GM23338 (cell line): Measurements from ENCODE around the gene COL9A3. TPM values are rescaled to one million over a fixed set of nuclear protein-coding genes. Genes with fewer than 3 reads are reported as not detected.

Source experiments
- ATAC-seq: fragments of 200-7000 bp; cut with Tn5 transposase; 3 replicates; pipeline ENCODE4 v1.9.1; 2020
- DNase-seq: peaks from one replicate; pipeline ENCODE4 v3.0.0-alpha.2; 2015; ENCODE audit warnings: low spot score
- H2AFZ ChIP-seq: fragments of 200-600 bp; sonication (generic); 2 replicates; pipeline ENCODE4 v1.8.0; 2016; ENCODE audit warnings: antibody characterized with exemption, mild to moderate bottlenecking, moderate library complexity
- H3F3A ChIP-seq: fragments of 200-600 bp; sonication (generic); replicated peaks from 2 replicates; pipeline ENCODE4 v1.8.0; 2017; ENCODE audit warnings: antibody characterized with exemption, mixed run types, low read depth
- H3K27ac ChIP-seq: fragments of 200-600 bp; sonication (generic); 2 replicates; pipeline ENCODE4 v1.6.1; 2016; ENCODE audit warnings: low read depth
- H3K27me3 ChIP-seq: fragments of 200-600 bp; sonication (generic); 2 replicates; pipeline ENCODE4 v1.8.0; 2016; ENCODE audit warnings: mild to moderate bottlenecking, mixed run types, moderate library complexity; ENCODE audit not compliant: insufficient read depth
- H3K36me3 ChIP-seq: fragments of 200-600 bp; sonication (generic); 2 replicates; pipeline ENCODE4 v1.8.0; 2016; ENCODE audit warnings: mild to moderate bottlenecking; ENCODE audit not compliant: insufficient read depth
- H3K4me1 ChIP-seq: fragments of 200-600 bp; sonication (generic); 2 replicates; pipeline ENCODE4 v1.8.0; 2016; ENCODE audit warnings: mild to moderate bottlenecking, moderate library complexity; ENCODE audit not compliant: insufficient read depth
- H3K4me2 ChIP-seq: fragments of 200-600 bp; sonication (generic); 2 replicates; pipeline ENCODE4 v1.7.1; 2017; ENCODE audit warnings: mixed run types
- H3K4me3 ChIP-seq: fragments of 200-600 bp; sonication (generic); 2 replicates; pipeline ENCODE4 v1.6.1; 2016; ENCODE audit warnings: mixed run types
- H3K79me2 ChIP-seq: fragments of 200-600 bp; sonication (generic); replicated peaks from 2 replicates; pipeline ENCODE4 v1.8.0; 2017; ENCODE audit warnings: mild to moderate bottlenecking; ENCODE audit not compliant: insufficient read depth
- H3K9me2 ChIP-seq: fragments of 200-600 bp; sonication (generic); 2 replicates; pipeline ENCODE4 v1.8.0; 2017; ENCODE audit not compliant: insufficient read depth
- H4K20me1 ChIP-seq: fragments of 200-600 bp; sonication (generic); replicated peaks from 2 replicates; pipeline ENCODE4 v1.8.0; 2017; ENCODE audit warnings: mild to moderate bottlenecking; ENCODE audit not compliant: insufficient read depth
- H3K27ac Mint-ChIP-seq: 2 replicates; pipeline ENCODE4 v1.8.0; 2020; ENCODE audit warnings: inconsistent platforms, mild to moderate bottlenecking, moderate library complexity, mixed read lengths
- H3K27me3 Mint-ChIP-seq: 3 replicates; pipeline ENCODE4 v1.8.0; 2022; ENCODE audit warnings: low read depth, mild to moderate bottlenecking, moderate library complexity, mixed read lengths, inconsistent platforms; ENCODE audit not compliant: insufficient read depth, poor library complexity
- H3K36me3 Mint-ChIP-seq: 3 replicates; pipeline ENCODE4 v1.8.0; 2021; ENCODE audit warnings: low read depth, mild to moderate bottlenecking, inconsistent platforms, moderate library complexity, mixed read lengths
- H3K4me1 Mint-ChIP-seq: 3 replicates; pipeline ENCODE4 v1.8.0; 2020; ENCODE audit warnings: mild to moderate bottlenecking, inconsistent platforms, mixed read lengths
- H3K4me3 Mint-ChIP-seq: 3 replicates; pipeline ENCODE4 v1.8.0; 2021; ENCODE audit warnings: moderate library complexity, mild to moderate bottlenecking, inconsistent platforms, mixed read lengths
- H3K9me3 Mint-ChIP-seq: 3 replicates; pipeline ENCODE4 v1.8.0; 2020; ENCODE audit warnings: moderate library complexity, mild to moderate bottlenecking, inconsistent platforms, mixed read lengths
- CREB1 ChIP-seq: fragments of 250-450 bp; sonication (Bioruptor Pico); IDR thresholded peaks from 2 replicates; pipeline ENCODE4 v1.5.0; 2020; ENCODE audit warnings: low read depth, mild to moderate bottlenecking, moderate library complexity
- ETS1 ChIP-seq: IDR thresholded peaks from 2 replicates; pipeline ENCODE4 v1.6.1; 2016; ENCODE audit warnings: antibody characterized with exemption
- EZH2 ChIP-seq: fragments of 200-600 bp; sonication (generic); IDR thresholded peaks from one replicate; pipeline ENCODE4 v1.8.0; 2017; ENCODE audit warnings: antibody characterized with exemption, mild to moderate bottlenecking, low read depth; ENCODE audit not compliant: unreplicated experiment
- EZH2phosphoT487 ChIP-seq: fragments of 200-600 bp; sonication (generic); IDR thresholded peaks from one replicate; pipeline ENCODE4 v1.8.1; 2018; ENCODE audit warnings: antibody characterized with exemption; ENCODE audit not compliant: unreplicated experiment
- JUNB ChIP-seq: IDR thresholded peaks from one replicate; pipeline ENCODE4 v1.6.1; 2016; ENCODE audit warnings: antibody characterized with exemption; ENCODE audit not compliant: unreplicated experiment
- NANOG ChIP-seq: IDR thresholded peaks from 2 replicates; pipeline ENCODE4 v1.6.1; 2016; ENCODE audit warnings: antibody characterized with exemption, borderline replicate concordance
- POLR2AphosphoS5 ChIP-seq: IDR thresholded peaks from 2 replicates; pipeline ENCODE4 v1.6.1; 2016; ENCODE audit warnings: antibody characterized with exemption, low read depth
- STAT1 ChIP-seq: IDR thresholded peaks from one replicate; pipeline ENCODE4 v1.6.1; 2016; ENCODE audit warnings: antibody characterized with exemption; ENCODE audit not compliant: unreplicated experiment
- ZNF114 ChIP-seq: fragments of 250-450 bp; sonication (Bioruptor Pico); IDR thresholded peaks from 2 replicates; pipeline ENCODE4 v1.5.0; 2020; ENCODE audit warnings: mild to moderate bottlenecking, moderate library complexity
- ZNF331 ChIP-seq: fragments of 250-450 bp; sonication (Bioruptor Pico); IDR thresholded peaks from 2 replicates; pipeline ENCODE4 v1.5.0; 2020; ENCODE audit warnings: low read depth, mild to moderate bottlenecking, moderate library complexity
- polyA plus RNA-seq: library from polyadenylated mRNA; unstranded; fragments of >200 nt; fragmentation: Nextera tagmentation; extraction: Ambion mirVana; gene quantifications from 2 replicates; pipeline ENCODE4 v1.2.1, GENCODE V29; 2016
- total RNA-seq: library from RNA; depleted of rRNA; stranded (reverse); fragments of >200 nt; shearing (Covaris generic); gene quantifications from 2 replicates; pipeline ENCODE4 v1.2.3, GENCODE V29; 2014
- TF ChIP-seq, protein P1 (sequence below), 2 experiments: fragments of 200-600 bp in 1 of 2; sonication (generic) in 1 of 2; conservative IDR thresholded peaks; 2 replicates each; pipeline versions ENCODE4 v1.5.1 to v1.6.1; 2016 to 2017; ENCODE audit warnings: antibody characterized with exemption in 2 of 2, low read depth in 2 of 2, mild to moderate bottlenecking in 2 of 2, moderate library complexity in 1 of 2
- TF ChIP-seq, protein P2 (sequence below): IDR thresholded peaks from one replicate; pipeline ENCODE4 v1.6.1; 2018; ENCODE audit warnings: antibody characterized with exemption; ENCODE audit not compliant: unreplicated experiment
- TF ChIP-seq, protein P3 (sequence below): fragments of 250-450 bp; sonication (Bioruptor Pico); IDR thresholded peaks from 2 replicates; pipeline ENCODE4 v1.5.0; 2020; ENCODE audit warnings: mild to moderate bottlenecking, moderate library complexity

COL9A3 gene
- total and polyA plus RNA-seq, 2 experiments from 2014 or later = 74.9 to 113 TPM

DNA sequence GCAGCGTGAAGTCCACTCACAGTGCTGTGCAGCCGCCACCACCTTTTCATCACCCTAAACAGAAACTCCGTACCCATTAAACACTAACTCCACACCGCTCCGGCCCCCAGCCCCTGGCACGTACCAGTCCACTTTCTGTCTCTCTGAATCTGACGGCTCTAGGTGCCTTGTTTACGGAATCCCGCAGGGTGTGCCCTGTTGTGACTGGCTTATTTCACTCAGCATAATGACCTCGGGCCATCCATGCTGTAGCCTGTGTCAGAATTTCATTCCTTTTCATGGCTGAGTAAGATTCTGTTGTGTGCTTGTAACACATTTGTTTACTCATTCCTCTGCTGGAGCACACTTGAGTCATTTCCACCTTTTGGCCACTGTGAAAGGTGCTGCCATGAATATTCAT lies 26.8 kb downstream of the COL9A3 start:
- H3K4me2 ChIP-seq = no peak overlapping the region
- H3K79me2 ChIP-seq = 0 out of 2 replicates have a peak, but pooled peaks cover 4% of the 10 kb centered on the region
- H3F3A ChIP-seq = 0 out of 2 replicates have a peak, but pooled peaks cover 10% of the 10 kb centered on the region
- no peak overlapping the region for H3K4me3 ChIP-seq
- ATAC-seq (no peak), DNase-seq (no peak)
- H2AFZ ChIP-seq = no peak overlapping the region
- Mint-ChIP-seq H3K9me3 (no peaks in the 10 kb centered on the region; the same call in 2 of the 3 replicates), H3K4me3 (no peak overlapping the region), H3K27ac (no peak overlapping the region), H3K4me1 (peaks cover 13% of the 10 kb centered on the region), H3K36me3 (peaks cover 38% of the 10 kb centered on the region), H3K27me3 (peaks cover 16% of the 10 kb centered on the region)
- no peaks in the 10 kb centered on the region for H3K27me3 ChIP-seq
- TF ChIP-seq, protein P1, sequence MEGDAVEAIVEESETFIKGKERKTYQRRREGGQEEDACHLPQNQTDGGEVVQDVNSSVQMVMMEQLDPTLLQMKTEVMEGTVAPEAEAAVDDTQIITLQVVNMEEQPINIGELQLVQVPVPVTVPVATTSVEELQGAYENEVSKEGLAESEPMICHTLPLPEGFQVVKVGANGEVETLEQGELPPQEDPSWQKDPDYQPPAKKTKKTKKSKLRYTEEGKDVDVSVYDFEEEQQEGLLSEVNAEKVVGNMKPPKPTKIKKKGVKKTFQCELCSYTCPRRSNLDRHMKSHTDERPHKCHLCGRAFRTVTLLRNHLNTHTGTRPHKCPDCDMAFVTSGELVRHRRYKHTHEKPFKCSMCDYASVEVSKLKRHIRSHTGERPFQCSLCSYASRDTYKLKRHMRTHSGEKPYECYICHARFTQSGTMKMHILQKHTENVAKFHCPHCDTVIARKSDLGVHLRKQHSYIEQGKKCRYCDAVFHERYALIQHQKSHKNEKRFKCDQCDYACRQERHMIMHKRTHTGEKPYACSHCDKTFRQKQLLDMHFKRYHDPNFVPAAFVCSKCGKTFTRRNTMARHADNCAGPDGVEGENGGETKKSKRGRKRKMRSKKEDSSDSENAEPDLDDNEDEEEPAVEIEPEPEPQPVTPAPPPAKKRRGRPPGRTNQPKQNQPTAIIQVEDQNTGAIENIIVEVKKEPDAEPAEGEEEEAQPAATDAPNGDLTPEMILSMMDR (conservative IDR thresholded peaks at IDR 0.05; ENCODE audit: low read depth in 2 of 2) = no peak
- no peak for TF ChIP-seq ZNF114
- TF ChIP-seq, protein P2, sequence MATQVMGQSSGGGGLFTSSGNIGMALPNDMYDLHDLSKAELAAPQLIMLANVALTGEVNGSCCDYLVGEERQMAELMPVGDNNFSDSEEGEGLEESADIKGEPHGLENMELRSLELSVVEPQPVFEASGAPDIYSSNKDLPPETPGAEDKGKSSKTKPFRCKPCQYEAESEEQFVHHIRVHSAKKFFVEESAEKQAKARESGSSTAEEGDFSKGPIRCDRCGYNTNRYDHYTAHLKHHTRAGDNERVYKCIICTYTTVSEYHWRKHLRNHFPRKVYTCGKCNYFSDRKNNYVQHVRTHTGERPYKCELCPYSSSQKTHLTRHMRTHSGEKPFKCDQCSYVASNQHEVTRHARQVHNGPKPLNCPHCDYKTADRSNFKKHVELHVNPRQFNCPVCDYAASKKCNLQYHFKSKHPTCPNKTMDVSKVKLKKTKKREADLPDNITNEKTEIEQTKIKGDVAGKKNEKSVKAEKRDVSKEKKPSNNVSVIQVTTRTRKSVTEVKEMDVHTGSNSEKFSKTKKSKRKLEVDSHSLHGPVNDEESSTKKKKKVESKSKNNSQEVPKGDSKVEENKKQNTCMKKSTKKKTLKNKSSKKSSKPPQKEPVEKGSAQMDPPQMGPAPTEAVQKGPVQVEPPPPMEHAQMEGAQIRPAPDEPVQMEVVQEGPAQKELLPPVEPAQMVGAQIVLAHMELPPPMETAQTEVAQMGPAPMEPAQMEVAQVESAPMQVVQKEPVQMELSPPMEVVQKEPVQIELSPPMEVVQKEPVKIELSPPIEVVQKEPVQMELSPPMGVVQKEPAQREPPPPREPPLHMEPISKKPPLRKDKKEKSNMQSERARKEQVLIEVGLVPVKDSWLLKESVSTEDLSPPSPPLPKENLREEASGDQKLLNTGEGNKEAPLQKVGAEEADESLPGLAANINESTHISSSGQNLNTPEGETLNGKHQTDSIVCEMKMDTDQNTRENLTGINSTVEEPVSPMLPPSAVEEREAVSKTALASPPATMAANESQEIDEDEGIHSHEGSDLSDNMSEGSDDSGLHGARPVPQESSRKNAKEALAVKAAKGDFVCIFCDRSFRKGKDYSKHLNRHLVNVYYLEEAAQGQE = no peak
- TF ChIP-seq POLR2AphosphoS5 = no peak
- no peak for TF ChIP-seq NANOG
- TF ChIP-seq CREB1 (CRISPR knock-in tag) = no peak
- TF ChIP-seq ZNF331 (CRISPR knock-in tag) = no peak
- TF ChIP-seq, protein P3, sequence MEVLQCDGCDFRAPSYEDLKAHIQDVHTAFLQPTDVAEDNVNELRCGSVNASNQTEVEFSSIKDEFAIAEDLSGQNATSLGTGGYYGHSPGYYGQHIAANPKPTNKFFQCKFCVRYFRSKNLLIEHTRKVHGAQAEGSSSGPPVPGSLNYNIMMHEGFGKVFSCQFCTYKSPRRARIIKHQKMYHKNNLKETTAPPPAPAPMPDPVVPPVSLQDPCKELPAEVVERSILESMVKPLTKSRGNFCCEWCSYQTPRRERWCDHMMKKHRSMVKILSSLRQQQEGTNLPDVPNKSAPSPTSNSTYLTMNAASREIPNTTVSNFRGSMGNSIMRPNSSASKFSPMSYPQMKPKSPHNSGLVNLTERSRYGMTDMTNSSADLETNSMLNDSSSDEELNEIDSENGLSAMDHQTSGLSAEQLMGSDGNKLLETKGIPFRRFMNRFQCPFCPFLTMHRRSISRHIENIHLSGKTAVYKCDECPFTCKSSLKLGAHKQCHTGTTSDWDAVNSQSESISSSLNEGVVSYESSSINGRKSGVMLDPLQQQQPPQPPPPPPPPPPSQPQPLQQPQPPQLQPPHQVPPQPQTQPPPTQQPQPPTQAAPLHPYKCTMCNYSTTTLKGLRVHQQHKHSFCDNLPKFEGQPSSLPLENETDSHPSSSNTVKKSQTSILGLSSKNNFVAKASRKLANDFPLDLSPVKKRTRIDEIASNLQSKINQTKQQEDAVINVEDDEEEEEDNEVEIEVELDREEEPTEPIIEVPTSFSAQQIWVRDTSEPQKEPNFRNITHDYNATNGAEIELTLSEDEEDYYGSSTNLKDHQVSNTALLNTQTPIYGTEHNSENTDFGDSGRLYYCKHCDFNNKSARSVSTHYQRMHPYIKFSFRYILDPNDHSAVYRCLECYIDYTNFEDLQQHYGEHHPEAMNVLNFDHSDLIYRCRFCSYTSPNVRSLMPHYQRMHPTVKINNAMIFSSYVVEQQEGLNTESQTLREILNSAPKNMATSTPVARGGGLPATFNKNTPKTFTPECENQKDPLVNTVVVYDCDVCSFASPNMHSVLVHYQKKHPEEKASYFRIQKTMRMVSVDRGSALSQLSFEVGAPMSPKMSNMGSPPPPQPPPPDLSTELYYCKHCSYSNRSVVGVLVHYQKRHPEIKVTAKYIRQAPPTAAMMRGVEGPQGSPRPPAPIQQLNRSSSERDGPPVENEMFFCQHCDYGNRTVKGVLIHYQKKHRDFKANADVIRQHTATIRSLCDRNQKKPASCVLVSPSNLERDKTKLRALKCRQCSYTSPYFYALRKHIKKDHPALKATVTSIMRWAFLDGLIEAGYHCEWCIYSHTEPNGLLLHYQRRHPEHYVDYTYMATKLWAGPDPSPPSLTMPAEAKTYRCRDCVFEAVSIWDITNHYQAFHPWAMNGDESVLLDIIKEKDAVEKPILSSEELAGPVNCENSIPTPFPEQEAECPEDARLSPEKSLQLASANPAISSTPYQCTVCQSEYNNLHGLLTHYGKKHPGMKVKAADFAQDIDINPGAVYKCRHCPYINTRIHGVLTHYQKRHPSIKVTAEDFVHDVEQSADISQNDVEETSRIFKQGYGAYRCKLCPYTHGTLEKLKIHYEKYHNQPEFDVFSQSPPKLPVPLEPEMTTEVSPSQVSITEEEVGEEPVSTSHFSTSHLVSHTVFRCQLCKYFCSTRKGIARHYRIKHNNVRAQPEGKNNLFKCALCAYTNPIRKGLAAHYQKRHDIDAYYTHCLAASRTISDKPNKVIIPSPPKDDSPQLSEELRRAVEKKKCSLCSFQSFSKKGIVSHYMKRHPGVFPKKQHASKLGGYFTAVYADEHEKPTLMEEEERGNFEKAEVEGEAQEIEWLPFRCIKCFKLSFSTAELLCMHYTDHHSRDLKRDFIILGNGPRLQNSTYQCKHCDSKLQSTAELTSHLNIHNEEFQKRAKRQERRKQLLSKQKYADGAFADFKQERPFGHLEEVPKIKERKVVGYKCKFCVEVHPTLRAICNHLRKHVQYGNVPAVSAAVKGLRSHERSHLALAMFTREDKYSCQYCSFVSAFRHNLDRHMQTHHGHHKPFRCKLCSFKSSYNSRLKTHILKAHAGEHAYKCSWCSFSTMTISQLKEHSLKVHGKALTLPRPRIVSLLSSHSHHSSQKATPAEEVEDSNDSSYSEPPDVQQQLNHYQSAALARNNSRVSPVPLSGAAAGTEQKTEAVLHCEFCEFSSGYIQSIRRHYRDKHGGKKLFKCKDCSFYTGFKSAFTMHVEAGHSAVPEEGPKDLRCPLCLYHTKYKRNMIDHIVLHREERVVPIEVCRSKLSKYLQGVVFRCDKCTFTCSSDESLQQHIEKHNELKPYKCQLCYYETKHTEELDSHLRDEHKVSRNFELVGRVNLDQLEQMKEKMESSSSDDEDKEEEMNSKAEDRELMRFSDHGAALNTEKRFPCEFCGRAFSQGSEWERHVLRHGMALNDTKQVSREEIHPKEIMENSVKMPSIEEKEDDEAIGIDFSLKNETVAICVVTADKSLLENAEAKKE (CRISPR knock-in tag) = no peak
- TF ChIP-seq EZH2phosphoT487 = no peak
- no peak for TF ChIP-seq ETS1
- TF ChIP-seq EZH2 = no peak
- no peak for TF ChIP-seq JUNB
- no peak for TF ChIP-seq STAT1
- H3K36me3 ChIP-seq = peaks cover 4% of the 10 kb centered on the region; the same call in 1 of the 2 replicates
- H3K4me1 ChIP-seq = 0 out of 2 replicates have a peak, but pooled peaks cover 4% of the 10 kb centered on the region
- H3K27ac ChIP-seq = no peak overlapping the region
- no peaks in the 10 kb centered on the region; the same call in 1 of the 2 replicates for H4K20me1 ChIP-seq
- H3K9me2 ChIP-seq = no peaks in the 10 kb centered on the region
